OCI-LY1 (cell line): ENCODE measurements around the gene CSTF1.

Experiments
- H2AFZ ChIP-seq: fragments of 200-600 bp; sonication (generic), shearing (Covaris generic); 2 replicates; pipeline ENCODE4 v1.6.0; 2014; ENCODE audit warnings: antibody characterized with exemption, mild to moderate bottlenecking, low read length
- H3F3A ChIP-seq: fragments of 200-600 bp; sonication (generic), shearing (Covaris generic); 2 replicates; pipeline ENCODE4 v1.6.0; 2014; ENCODE audit warnings: mild to moderate bottlenecking, antibody characterized with exemption, low read length, moderate library complexity; ENCODE audit not compliant: insufficient read depth
- H3K27ac ChIP-seq: fragments of 200-600 bp; sonication (generic); 2 replicates; pipeline ENCODE4 v1.5.1; 2014; ENCODE audit warnings: low read length, mixed run types, mild to moderate bottlenecking, low read depth; ENCODE audit not compliant: poor library complexity, severe bottlenecking
- H3K27me3 ChIP-seq: fragments of 200-600 bp; sonication (generic); 2 replicates; pipeline ENCODE4 v1.6.0; 2014; ENCODE audit warnings: antibody characterized with exemption, mild to moderate bottlenecking, low read length, moderate library complexity; ENCODE audit not compliant: insufficient read depth
- H3K36me3 ChIP-seq: fragments of 200-600 bp; sonication (generic); 2 replicates; pipeline ENCODE4 v1.6.1; 2014; ENCODE audit warnings: mild to moderate bottlenecking, antibody characterized with exemption, low read length, moderate library complexity, mixed read lengths; ENCODE audit not compliant: insufficient read depth
- H3K4me1 ChIP-seq: fragments of 200-600 bp; sonication (generic); 2 replicates; pipeline ENCODE4 v1.5.1; 2014; ENCODE audit warnings: mild to moderate bottlenecking, low read length, moderate library complexity; ENCODE audit not compliant: insufficient read depth, severe bottlenecking
- H3K4me2 ChIP-seq: fragments of 200-600 bp; sonication (generic), shearing (Covaris generic); 2 replicates; pipeline ENCODE4 v1.6.1; 2014; ENCODE audit warnings: low read length
- H3K4me3 ChIP-seq: fragments of 200-600 bp; sonication (generic); 2 replicates; pipeline ENCODE4 v1.5.1; 2014; ENCODE audit warnings: low read length, low read depth, mild to moderate bottlenecking, mixed read lengths; ENCODE audit not compliant: poor library complexity, severe bottlenecking
- H3K79me2 ChIP-seq: fragments of 200-600 bp; shearing (Covaris generic); 2 replicates; pipeline ENCODE4 v1.6.1; 2016; ENCODE audit warnings: mixed run types, low read length, mixed read lengths; ENCODE audit not compliant: insufficient read depth
- H3K9ac ChIP-seq: fragments of 200-600 bp; sonication (generic), shearing (Covaris generic); 2 replicates; pipeline ENCODE4 v1.6.1; 2014; ENCODE audit warnings: mild to moderate bottlenecking, low read length, mixed read lengths
- H3K9me2 ChIP-seq: fragments of 200-600 bp; sonication (generic), shearing (Covaris generic); 2 replicates; pipeline ENCODE4 v1.6.1; 2014; ENCODE audit warnings: low read depth, mild to moderate bottlenecking, low read length, mixed read lengths
- H3K9me3 ChIP-seq: fragments of 200-600 bp; shearing (Covaris generic); 2 replicates; pipeline ENCODE4 v1.6.1; 2014; ENCODE audit warnings: low read length, mixed read lengths
- H4K20me1 ChIP-seq: fragments of 200-600 bp; sonication (generic), shearing (Covaris generic); 2 replicates; pipeline ENCODE4 v1.6.0; 2016; ENCODE audit warnings: mild to moderate bottlenecking, low read length; ENCODE audit not compliant: insufficient read depth
- CTCF ChIP-seq: fragments of 200-600 bp; sonication (generic), shearing (Covaris generic); IDR thresholded peaks from 2 replicates; pipeline ENCODE4 v1.5.1; 2017; ENCODE audit warnings: mild to moderate bottlenecking, antibody characterized with exemption, low read length, moderate library complexity, mixed read lengths
- EZH2 ChIP-seq: fragments of 200-600 bp; sonication (generic), shearing (Covaris generic); IDR thresholded peaks from 2 replicates; pipeline ENCODE4 v1.8.0; 2017; ENCODE audit warnings: borderline replicate concordance, mixed run types, mild to moderate bottlenecking, antibody characterized with exemption, low read length, moderate library complexity, mixed read lengths

The CSTF1 gene

GRCh38 chr20:56361900-56362299 lies 30.5 kb upstream of the CSTF1 start:
- TF ChIP-seq CTCF (no peak), EZH2 (no peak)
- Histone ChIP-seq H3K79me2 (no peaks in the 10 kb centered on the region), H3K36me3 (no peaks in the 10 kb centered on the region; the same call in 1 of the 2 replicates), H3K4me3 (no peak overlapping the region), H3K27me3 (no peaks in the 10 kb centered on the region), H3K9ac (no peak overlapping the region), H2AFZ (no peak overlapping the region), H3K4me1 (peaks cover 9% of the 10 kb centered on the region), H4K20me1 (no peaks in the 10 kb centered on the region), H3K9me3 (no peaks in the 10 kb centered on the region), H3F3A (no peaks in the 10 kb centered on the region), H3K4me2 (no peak overlapping the region), H3K27ac (no peak overlapping the region), H3K9me2 (no peaks in the 10 kb centered on the region)

GRCh38 chr20:56362833-56363413 lies 29.5 kb upstream of the CSTF1 start:
- no peaks in the 10 kb centered on the region for H3F3A ChIP-seq
- H4K20me1 ChIP-seq: no peaks in the 10 kb centered on the region
- no peak for TF ChIP-seq EZH2
- TF ChIP-seq CTCF: no peak
- H3K36me3 ChIP-seq: no peaks in the 10 kb centered on the region; the same call in 1 of the 2 replicates
- no peaks in the 10 kb centered on the region for H3K79me2 ChIP-seq
- H3K9ac ChIP-seq: no peak overlapping the region
- no peak overlapping the region for H2AFZ ChIP-seq
- H3K27me3 ChIP-seq: no peaks in the 10 kb centered on the region
- peaks cover 9% of the 10 kb centered on the region for H3K4me1 ChIP-seq
- H3K27ac ChIP-seq: no peak overlapping the region
- no peak overlapping the region for H3K4me2 ChIP-seq
- H3K9me3 ChIP-seq: no peaks in the 10 kb centered on the region
- H3K9me2 ChIP-seq: no peaks in the 10 kb centered on the region
- no peak overlapping the region for H3K4me3 ChIP-seq

- no peaks in the 10 kb centered on the region for H3F3A ChIP-seq
- no peak for TF ChIP-seq CTCF
- no peak for TF ChIP-seq EZH2
- no peaks in the 10 kb centered on the region for H3K9me3 ChIP-seq
- no peaks in the 10 kb centered on the region for H4K20me1 ChIP-seq
- no peaks in the 10 kb centered on the region for H3K27me3 ChIP-seq
- no peak overlapping the region for H3K4me3 ChIP-seq
- H3K36me3 ChIP-seq: no peaks in the 10 kb centered on the region; the same call in 1 of the 2 replicates
- no peak overlapping the region for H3K27ac ChIP-seq
- H3K9me2 ChIP-seq: no peaks in the 10 kb centered on the region
- H3K9ac ChIP-seq: no peak overlapping the region
- no peak overlapping the region for H2AFZ ChIP-seq
- no peaks in the 10 kb centered on the region for H3K79me2 ChIP-seq
- peaks cover 5% of the 10 kb centered on the region for H3K4me1 ChIP-seq
- H3K4me2 ChIP-seq: no peak overlapping the region
Observed at GRCh38 chr20:56363491-56363890, 29.0 kb upstream of the CSTF1 start.
